Measurements from ENCODE around the gene ACTN2.

Gene ACTN2

DNA sequence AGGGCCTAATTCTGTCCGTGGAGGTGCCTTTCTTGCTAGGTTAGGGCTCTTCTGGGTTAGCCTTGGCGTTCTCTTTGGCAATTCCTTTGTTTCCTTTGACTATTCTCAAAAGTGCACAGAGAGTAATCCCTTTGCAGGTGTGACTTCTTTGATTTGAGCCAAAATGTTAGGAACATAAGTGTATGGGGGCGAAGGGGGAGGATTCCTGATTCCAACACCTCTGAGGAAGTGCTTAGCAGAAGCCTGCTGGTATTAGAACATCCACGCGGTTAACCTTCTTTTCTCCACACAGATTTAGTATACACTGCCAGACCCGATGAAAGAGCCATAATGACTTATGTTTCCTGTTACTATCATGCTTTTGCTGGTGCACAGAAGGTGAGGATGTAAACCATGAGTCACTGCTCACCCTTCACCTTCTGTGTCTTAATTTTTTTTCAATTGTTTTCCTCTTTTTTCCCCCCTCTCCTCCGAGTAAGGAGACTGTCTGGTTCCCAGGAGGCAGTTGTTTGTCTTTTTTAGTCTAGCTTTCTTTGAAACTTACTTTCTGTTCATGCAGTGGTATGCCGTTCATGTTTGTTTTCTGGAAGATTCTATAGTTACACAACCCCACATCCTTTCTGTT is 48.0 kb downstream of the ACTN2 start:
- Histone ChIP-seq H3K4me1 (ENCODE audit: insufficient read depth, low read length) (no peaks in the 10 kb centered on the region), H3K9me3 (ENCODE audit: insufficient read depth, low read length, severe bottlenecking) (no peaks in the 10 kb centered on the region), H3K4me3 (ENCODE audit: low read depth in 1 of 2, low read length in 2 of 2) (no peak overlapping the region), H3K9ac (ENCODE audit: low read depth, low read length) (no peak overlapping the region), H2AFZ (ENCODE audit: low read depth, low read length) (no peak overlapping the region), H3K27me3 (ENCODE audit: insufficient read depth, low read length, poor library complexity) (peaks cover 5% of the 10 kb centered on the region), H3K4me2 (ENCODE audit: insufficient read depth, low read length) (no peak overlapping the region), H3K79me2 (ENCODE audit: insufficient read depth, low read length) (no peaks in the 10 kb centered on the region), H3K36me3 (ENCODE audit: insufficient read depth, low read length) (no peaks in the 10 kb centered on the region), H4K20me1 (ENCODE audit: insufficient read depth, low read length) (no peaks in the 10 kb centered on the region), H3K27ac (ENCODE audit: low read length) (no peak overlapping the region)
- no peak for TF ChIP-seq EZH2 (IDR thresholded peaks at IDR 0.05; ENCODE audit: borderline replicate concordance, low read depth, low read length, severe bottlenecking)
- TF ChIP-seq, protein P1, sequence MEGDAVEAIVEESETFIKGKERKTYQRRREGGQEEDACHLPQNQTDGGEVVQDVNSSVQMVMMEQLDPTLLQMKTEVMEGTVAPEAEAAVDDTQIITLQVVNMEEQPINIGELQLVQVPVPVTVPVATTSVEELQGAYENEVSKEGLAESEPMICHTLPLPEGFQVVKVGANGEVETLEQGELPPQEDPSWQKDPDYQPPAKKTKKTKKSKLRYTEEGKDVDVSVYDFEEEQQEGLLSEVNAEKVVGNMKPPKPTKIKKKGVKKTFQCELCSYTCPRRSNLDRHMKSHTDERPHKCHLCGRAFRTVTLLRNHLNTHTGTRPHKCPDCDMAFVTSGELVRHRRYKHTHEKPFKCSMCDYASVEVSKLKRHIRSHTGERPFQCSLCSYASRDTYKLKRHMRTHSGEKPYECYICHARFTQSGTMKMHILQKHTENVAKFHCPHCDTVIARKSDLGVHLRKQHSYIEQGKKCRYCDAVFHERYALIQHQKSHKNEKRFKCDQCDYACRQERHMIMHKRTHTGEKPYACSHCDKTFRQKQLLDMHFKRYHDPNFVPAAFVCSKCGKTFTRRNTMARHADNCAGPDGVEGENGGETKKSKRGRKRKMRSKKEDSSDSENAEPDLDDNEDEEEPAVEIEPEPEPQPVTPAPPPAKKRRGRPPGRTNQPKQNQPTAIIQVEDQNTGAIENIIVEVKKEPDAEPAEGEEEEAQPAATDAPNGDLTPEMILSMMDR (IDR thresholded peaks at IDR 0.05; ENCODE audit: borderline replicate concordance, extremely low read depth, low read length, poor library complexity, severe bottlenecking), result no peak
- ATAC-seq (ENCODE audit: insufficient read depth, low read depth) (no peak), DNase-seq (no peak)

DNA sequence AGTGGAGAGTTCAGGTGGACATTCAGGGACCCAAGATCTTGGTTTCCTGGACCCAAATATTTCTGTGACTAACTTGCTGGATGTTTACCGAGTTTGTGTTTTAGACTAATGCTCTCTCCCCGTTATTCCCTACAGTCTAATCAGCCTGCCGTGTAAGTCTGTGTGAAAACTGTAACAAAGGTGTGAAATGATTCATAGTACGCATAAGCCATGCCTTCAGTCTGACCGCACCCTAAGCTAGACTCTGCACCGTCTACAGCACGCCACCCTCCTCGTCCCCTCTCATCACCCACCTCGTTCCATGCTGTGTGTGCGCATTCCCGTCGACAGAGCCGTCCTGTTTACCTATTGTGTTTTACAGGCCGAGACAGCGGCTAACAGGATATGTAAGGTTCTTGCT is 50.5 kb downstream of the ACTN2 start:
- ATAC-seq (ENCODE audit: insufficient read depth, low read depth) (no peak), DNase-seq (no peak)
- Histone ChIP-seq H3K9ac (ENCODE audit: low read depth, low read length) (no peak overlapping the region), H3K4me2 (ENCODE audit: insufficient read depth, low read length) (no peak overlapping the region), H3K4me3 (ENCODE audit: low read depth in 1 of 2, low read length in 2 of 2) (no peak overlapping the region), H3K79me2 (ENCODE audit: insufficient read depth, low read length) (no peaks in the 10 kb centered on the region), H3K9me3 (ENCODE audit: insufficient read depth, low read length, severe bottlenecking) (no peaks in the 10 kb centered on the region), H3K36me3 (ENCODE audit: insufficient read depth, low read length) (no peaks in the 10 kb centered on the region), H4K20me1 (ENCODE audit: insufficient read depth, low read length) (no peaks in the 10 kb centered on the region), H2AFZ (ENCODE audit: low read depth, low read length) (no peak overlapping the region), H3K4me1 (ENCODE audit: insufficient read depth, low read length) (no peaks in the 10 kb centered on the region), H3K27ac (ENCODE audit: low read length) (no peak overlapping the region), H3K27me3 (ENCODE audit: insufficient read depth, low read length, poor library complexity) (peaks cover 3% of the 10 kb centered on the region)
- no peak for TF ChIP-seq EZH2 (IDR thresholded peaks at IDR 0.05; ENCODE audit: borderline replicate concordance, low read depth, low read length, severe bottlenecking)
- TF ChIP-seq, protein P1 (IDR thresholded peaks at IDR 0.05; ENCODE audit: borderline replicate concordance, extremely low read depth, low read length, poor library complexity, severe bottlenecking), result no peak

DNA sequence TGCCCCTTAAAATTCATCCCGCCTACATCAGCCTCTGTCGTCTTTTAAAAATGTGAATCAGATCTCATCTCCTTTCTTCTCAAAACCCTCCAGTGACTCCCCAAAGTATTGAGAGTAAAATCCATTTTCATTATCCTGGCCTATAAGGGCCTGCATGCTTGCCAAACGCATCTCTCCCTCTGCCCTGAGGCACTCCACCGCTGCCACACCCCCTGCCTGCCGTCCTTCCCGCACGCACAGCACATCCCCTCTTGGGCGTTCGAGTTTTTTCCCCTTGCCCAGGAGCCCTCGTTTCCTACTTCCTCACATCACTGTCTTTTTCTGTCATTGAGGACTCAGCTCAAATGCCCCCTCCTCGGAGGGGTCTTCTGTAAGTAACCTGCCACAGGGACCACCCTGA is 55.5 kb downstream of the ACTN2 start:
- Histone ChIP-seq H2AFZ (ENCODE audit: low read depth, low read length) (no peak overlapping the region), H3K79me2 (ENCODE audit: insufficient read depth, low read length) (no peaks in the 10 kb centered on the region), H3K9me3 (ENCODE audit: insufficient read depth, low read length, severe bottlenecking) (no peaks in the 10 kb centered on the region), H3K4me1 (ENCODE audit: insufficient read depth, low read length) (no peaks in the 10 kb centered on the region), H3K36me3 (ENCODE audit: insufficient read depth, low read length) (no peaks in the 10 kb centered on the region), H4K20me1 (ENCODE audit: insufficient read depth, low read length) (no peaks in the 10 kb centered on the region), H3K9ac (ENCODE audit: low read depth, low read length) (no peak overlapping the region), H3K4me3 (ENCODE audit: low read depth in 1 of 2, low read length in 2 of 2) (no peak overlapping the region), H3K4me2 (ENCODE audit: insufficient read depth, low read length) (no peak overlapping the region), H3K27me3 (ENCODE audit: insufficient read depth, low read length, poor library complexity) (peaks cover under 1% of the 10 kb centered on the region), H3K27ac (ENCODE audit: low read length) (no peak overlapping the region)
- ATAC-seq (ENCODE audit: insufficient read depth, low read depth) (no peak), DNase-seq (no peak)
- no peak for TF ChIP-seq EZH2 (IDR thresholded peaks at IDR 0.05; ENCODE audit: borderline replicate concordance, low read depth, low read length, severe bottlenecking)
- TF ChIP-seq, protein P1 (IDR thresholded peaks at IDR 0.05; ENCODE audit: borderline replicate concordance, extremely low read depth, low read length, poor library complexity, severe bottlenecking), result no peak

Data from DND-41 (cell line).